ENCODE data around the gene MDFI. TPM values are rescaled to one million over a fixed set of nuclear protein-coding genes. Genes with fewer than 3 reads are reported as not detected.

The MDFI gene
- total and polyA plus RNA-seq, 3 donors from 2014 or later: 12.9 to 16.0 (median 15.1) TPM

GRCh38 chr6:41699063-41699462, 60.8 kb downstream of the MDFI start:
- H3K4me3 ChIP-seq: no peak overlapping the region
- intact Hi-C loops (cut with DNase I; ENCODE audit: low total_unique reads): no loop called here
- TF ChIP-seq, protein P1, sequence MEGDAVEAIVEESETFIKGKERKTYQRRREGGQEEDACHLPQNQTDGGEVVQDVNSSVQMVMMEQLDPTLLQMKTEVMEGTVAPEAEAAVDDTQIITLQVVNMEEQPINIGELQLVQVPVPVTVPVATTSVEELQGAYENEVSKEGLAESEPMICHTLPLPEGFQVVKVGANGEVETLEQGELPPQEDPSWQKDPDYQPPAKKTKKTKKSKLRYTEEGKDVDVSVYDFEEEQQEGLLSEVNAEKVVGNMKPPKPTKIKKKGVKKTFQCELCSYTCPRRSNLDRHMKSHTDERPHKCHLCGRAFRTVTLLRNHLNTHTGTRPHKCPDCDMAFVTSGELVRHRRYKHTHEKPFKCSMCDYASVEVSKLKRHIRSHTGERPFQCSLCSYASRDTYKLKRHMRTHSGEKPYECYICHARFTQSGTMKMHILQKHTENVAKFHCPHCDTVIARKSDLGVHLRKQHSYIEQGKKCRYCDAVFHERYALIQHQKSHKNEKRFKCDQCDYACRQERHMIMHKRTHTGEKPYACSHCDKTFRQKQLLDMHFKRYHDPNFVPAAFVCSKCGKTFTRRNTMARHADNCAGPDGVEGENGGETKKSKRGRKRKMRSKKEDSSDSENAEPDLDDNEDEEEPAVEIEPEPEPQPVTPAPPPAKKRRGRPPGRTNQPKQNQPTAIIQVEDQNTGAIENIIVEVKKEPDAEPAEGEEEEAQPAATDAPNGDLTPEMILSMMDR (IDR thresholded peaks at IDR 0.05): no peak
- no peak for TF ChIP-seq POLR2A (IDR thresholded peaks at IDR 0.05)
- WGBS, 2 donors: 86 to 94% methylated on average over 2 of the region's 2 CpGs
- H3K36me3 ChIP-seq (ENCODE audit: low read depth, missing control alignments): no peaks in the 10 kb centered on the region
- H3K27me3 ChIP-seq: no peaks in the 10 kb centered on the region
- no peaks in the 10 kb centered on the region for H3K9me3 ChIP-seq
- H3K4me1 ChIP-seq: peaks cover 8% of the 10 kb centered on the region
- no peak for DNase-seq
- H3K27ac ChIP-seq: no peak overlapping the region

- Histone ChIP-seq H3K9me3 (no peaks in the 10 kb centered on the region), H3K27me3 (no peaks in the 10 kb centered on the region), H3K27ac (no peak overlapping the region), H3K4me1 (peaks cover 8% of the 10 kb centered on the region), H3K4me3 (no peak overlapping the region), H3K36me3 (ENCODE audit: low read depth, missing control alignments) (no peaks in the 10 kb centered on the region)
- TF ChIP-seq POLR2A (IDR thresholded peaks at IDR 0.05): no peak
- TF ChIP-seq, protein P1 (IDR thresholded peaks at IDR 0.05): no peak
- DNase-seq: no peak
- WGBS, 2 donors: 64 to 75% methylated on average over 20 of the region's 20 CpGs
- intact Hi-C loops (cut with DNase I; ENCODE audit: low total_unique reads): no loop called here
Observed at GRCh38 chr6:41700463-41701347, 62.4 kb downstream of the MDFI start.

DNA sequence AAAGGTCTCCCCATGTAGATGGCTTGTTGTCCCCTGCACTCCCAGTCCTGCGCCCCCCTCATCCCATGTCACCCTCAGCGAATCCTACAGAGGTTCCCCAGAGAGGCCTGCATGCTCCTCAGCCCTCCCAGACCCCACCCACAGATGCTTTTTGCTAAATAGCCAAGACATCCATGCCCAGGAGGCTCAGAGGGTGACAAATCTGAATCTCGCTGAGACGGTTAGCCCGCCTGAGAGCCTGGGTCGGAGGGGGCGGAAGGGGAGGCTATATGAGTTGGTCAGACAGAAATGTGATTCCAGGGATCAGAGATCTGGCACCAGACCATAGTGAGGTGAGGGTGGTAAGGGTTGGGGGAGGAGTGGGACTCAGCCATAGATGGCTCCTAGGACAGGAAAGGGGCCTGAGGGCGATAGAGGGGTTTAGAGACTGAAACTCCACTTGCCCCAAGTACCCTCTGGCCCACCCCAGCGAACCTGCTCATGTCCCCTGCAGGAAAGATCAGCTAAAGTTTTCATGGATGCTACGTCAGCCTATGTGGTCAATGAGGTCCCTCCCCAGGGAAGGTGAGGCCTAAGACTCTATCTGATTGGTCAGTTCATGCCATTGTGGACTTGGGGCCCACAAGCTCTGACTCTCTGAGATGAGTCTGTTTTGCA, 63.9 kb downstream of the MDFI start:
- peaks cover 8% of the 10 kb centered on the region for H3K4me1 ChIP-seq
- no peak overlapping the region for H3K27ac ChIP-seq
- intact Hi-C loops (cut with DNase I; ENCODE audit: low total_unique reads): no loop called here

DNA sequence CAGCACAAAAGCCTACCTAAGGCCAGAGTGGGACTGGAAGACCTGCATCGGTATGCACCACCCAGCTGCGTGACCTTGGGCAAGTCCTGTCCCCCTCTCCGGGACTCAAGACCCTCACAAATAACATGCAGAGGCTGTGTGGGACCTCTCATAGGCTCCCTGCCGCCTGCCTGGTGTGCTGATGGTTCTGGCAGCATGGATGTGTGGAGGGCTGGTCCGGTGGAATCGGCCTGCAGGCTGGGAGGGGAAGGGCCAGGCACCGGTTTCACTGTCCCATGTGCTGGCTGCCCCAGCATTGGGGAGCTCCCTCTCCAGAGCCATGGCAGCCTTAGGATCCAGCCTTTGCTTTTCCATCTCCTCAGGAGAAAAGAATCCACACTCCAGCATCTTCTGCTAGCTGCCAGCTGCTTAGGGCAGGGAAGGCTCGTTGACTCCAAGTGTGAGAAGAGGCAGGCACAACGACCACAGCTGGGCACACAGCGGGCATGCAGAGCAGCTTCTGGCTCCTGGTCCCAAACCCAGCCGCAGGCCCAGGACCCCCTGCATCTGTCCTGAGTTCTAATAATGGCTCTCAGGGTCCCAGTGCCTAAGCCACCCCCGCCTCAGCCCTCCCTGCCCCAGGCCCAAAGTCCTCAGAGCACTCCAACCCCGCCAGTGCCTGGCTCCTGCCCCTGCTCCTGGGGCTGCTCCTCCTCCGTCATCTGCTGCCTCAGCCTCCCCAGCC, 64.7 kb downstream of the MDFI start:
- Histone ChIP-seq H3K27ac (no peak overlapping the region), H3K4me1 (peaks cover 8% of the 10 kb centered on the region), H3K36me3 (ENCODE audit: low read depth, missing control alignments) (no peaks in the 10 kb centered on the region), H3K4me3 (no peak overlapping the region), H3K9me3 (no peaks in the 10 kb centered on the region), H3K27me3 (no peaks in the 10 kb centered on the region)
- no peak for TF ChIP-seq POLR2A (IDR thresholded peaks at IDR 0.05)
- TF ChIP-seq, protein P1 (IDR thresholded peaks at IDR 0.05): no peak
- no peak for DNase-seq
- 87 to 89% methylated on average over 14 of the region's 14 CpGs for WGBS, 2 donors
- intact Hi-C loops (cut with DNase I; ENCODE audit: low total_unique reads): no loop called here

More for the DNA sequence above, 63.9 kb downstream of the MDFI start:
- Histone ChIP-seq H3K9me3 (no peaks in the 10 kb centered on the region), H3K4me3 (no peak overlapping the region), H3K36me3 (ENCODE audit: low read depth, missing control alignments) (no peaks in the 10 kb centered on the region), H3K27me3 (no peaks in the 10 kb centered on the region)
- TF ChIP-seq, protein P1 (IDR thresholded peaks at IDR 0.05): no peak
- TF ChIP-seq POLR2A (IDR thresholded peaks at IDR 0.05): no peak
- 90 to 94% methylated on average over 9 to 10 of the region's 10 CpGs for WGBS, 2 donors
- DNase-seq: no peak

Small RNA genes within 50 kb of the gene (microRNA-seq; reads per million reads assigned to microRNA genes)
- gene MIR4641 (ENCODE audit: borderline number of aligned reads in 2 of 2, borderline replicate concordance in 1 of 2): 0 reads per million in 2 donors

Small RNA genes within 50 kb of the gene (small RNA-seq; reads per million reads assigned to genes)
- 0 reads per million in 2 donors for gene MIR4641

Other genes starting within 250 kb of the MDFI start
- 10 to 100 TPM; 39.7 to 50.2 TPM for gene FOXP4, start 92.1 kb upstream of the MDFI start, total RNA-seq
- 38.0 TPM for gene FOXP4, start 92.1 kb upstream of the MDFI start, polyA plus RNA-seq (ENCODE audit: insufficient read depth, low read depth, low replicate concordance)
- gene TFEB, start 97.1 kb downstream of the MDFI start, total RNA-seq: 1 to 10 TPM; 4.5 to 5.2 TPM
- gene TFEB, start 97.1 kb downstream of the MDFI start, polyA plus RNA-seq (ENCODE audit: insufficient read depth, low read depth, low replicate concordance): 6.3 TPM
- gene PGC, start 108.9 kb downstream of the MDFI start, total RNA-seq: 1 to 10 TPM in 1 of 2 donors, not detected in 1; 1.3 TPM
- gene PGC, start 108.9 kb downstream of the MDFI start, polyA plus RNA-seq (ENCODE audit: insufficient read depth, low read depth, low replicate concordance): 0.42 TPM
- 10 to 100 TPM; 33.4 to 34.1 TPM for gene FRS3, start 141.4 kb downstream of the MDFI start, total RNA-seq
- gene FRS3, start 141.4 kb downstream of the MDFI start, polyA plus RNA-seq (ENCODE audit: insufficient read depth, low read depth, low replicate concordance): 39.3 TPM
- gene PRICKLE4, start 142.3 kb downstream of the MDFI start, total RNA-seq: 10 to 100 TPM in 1 of 2 donors, 1 to 10 TPM in 1; 1.9 to 10.6 TPM
- gene PRICKLE4, start 142.3 kb downstream of the MDFI start, polyA plus RNA-seq (ENCODE audit: insufficient read depth, low read depth, low replicate concordance): not detected
- gene TOMM6, start 149.2 kb downstream of the MDFI start, total RNA-seq: 100 to 1,000 TPM; 168 to 172 TPM
- 233 TPM for gene TOMM6, start 149.2 kb downstream of the MDFI start, polyA plus RNA-seq (ENCODE audit: insufficient read depth, low read depth, low replicate concordance)

Measured in testis (tissue), 3 donors.